GM12878 (cell line): Measurements from ENCODE around the gene CACNA1I. TPM values are rescaled to one million over a fixed set of nuclear protein-coding genes. Genes with fewer than 3 reads are reported as not detected.

Experiments used
- ATAC-seq: fragments of 200-7000 bp; cut with Tn5 transposase; 3 replicates; pipeline ENCODE4 v1.9.1; 2020; ENCODE audit warnings: mild to moderate bottlenecking, moderate library complexity
- BruUV-seq: library from RNA; stranded (reverse); fragments of 400-500 nt; replicated peaks from 2 replicates; lab custom pipeline; 2021; lab: Mats Ljungman, UMichigan
- CTCF ChIA-PET: fragments of 300-600 bp; sonication (Branson Sonifier 250); formaldehyde crosslinking; extraction: SDS; loops from one replicate; lab custom pipeline; 2021; ENCODE audit warnings: inconsistent platforms; lab: Yijun Ruan, JAX
- POLR2A ChIA-PET: fragments of 350-600 bp; formaldehyde crosslinking; extraction: SDS; loops from one replicate; lab custom pipeline; 2021; ENCODE audit warnings: inconsistent platforms; lab: Charles Lee
- RAD21 ChIA-PET: fragments of 300-600 bp; sonication (Branson Sonifier 250); formaldehyde crosslinking; loops from one replicate; lab custom pipeline; 2023; ENCODE audit warnings: antibody characterized with exemption; ENCODE audit not compliant: unreplicated experiment; lab: Charles Lee
- SMC1A ChIA-PET: fragments of 300-600 bp; sonication (Branson Sonifier 250); formaldehyde crosslinking; loops from one replicate; lab custom pipeline; 2023; ENCODE audit not compliant: unreplicated experiment, uncharacterized antibody; lab: Charles Lee
- DNase-seq: peaks from one replicate; pipeline ENCODE4 v3.0.0-alpha.2; 2011; ENCODE audit warnings: low read depth, low spot score
- FAIRE-seq: peaks from 3 replicates; lab custom pipeline; 2011; peaks lifted over from hg19 to GRCh38; lab: Jason Lieb, UNC
- H2AFZ ChIP-seq: 2 replicates; pipeline ENCODE4 v1.6.0; 2011; ENCODE audit warnings: low read depth, low read length, control low read depth; ENCODE audit not compliant: control insufficient read depth
- H3K27ac ChIP-seq: 2 replicates; pipeline ENCODE4 v1.5.1; 2011; ENCODE audit warnings: control low read depth; ENCODE audit not compliant: control insufficient read depth, insufficient read depth
- H3K27me3 ChIP-seq, 2 experiments: replicated peaks in 1 of 2; 2 replicates each; pipeline versions ENCODE4 v1.6.0 to v1.6.1; 2011; ENCODE audit warnings: low read length in 1 of 2; ENCODE audit not compliant: control insufficient read depth in 2 of 2, insufficient read depth in 2 of 2
- H3K36me3 ChIP-seq, 2 experiments: 2 replicates each; pipeline ENCODE4 v1.5.1; 2011; ENCODE audit warnings: low read length in 1 of 2; ENCODE audit not compliant: control insufficient read depth in 2 of 2, insufficient read depth in 2 of 2
- H3K4me1 ChIP-seq: 2 replicates; pipeline ENCODE4 v1.6.1; 2011; ENCODE audit warnings: mild to moderate bottlenecking, low read length, moderate library complexity, mixed read lengths; ENCODE audit not compliant: control insufficient read depth, insufficient read depth
- H3K4me2 ChIP-seq: 2 replicates; pipeline ENCODE4 v1.6.0; 2011; ENCODE audit warnings: control low read depth; ENCODE audit not compliant: control insufficient read depth, insufficient read depth
- H3K4me3 ChIP-seq: fragments of 200-600 bp; sonication (generic); 2 replicates; pipeline ENCODE4 v1.5.1; 2016
- H3K79me2 ChIP-seq: 2 replicates; pipeline ENCODE4 v1.6.0; 2011; ENCODE audit warnings: low read length; ENCODE audit not compliant: control insufficient read depth, insufficient read depth
- H3K9ac ChIP-seq: 2 replicates; pipeline ENCODE4 v1.8.0; 2011; ENCODE audit warnings: low read length, control low read depth, mixed read lengths; ENCODE audit not compliant: control insufficient read depth, insufficient read depth
- H3K9me3 ChIP-seq: replicated peaks from 3 replicates; pipeline ENCODE4 v1.5.1; 2011; ENCODE audit warnings: mild to moderate bottlenecking, low read length; ENCODE audit not compliant: control insufficient read depth, insufficient read depth
- H4K20me1 ChIP-seq: 2 replicates; pipeline ENCODE4 v1.6.0; 2011; ENCODE audit not compliant: control insufficient read depth, insufficient read depth
- ATF2 ChIP-seq: IDR thresholded peaks from 2 replicates; pipeline ENCODE4 v1.6.1; 2012; ENCODE audit warnings: low read length, inconsistent platforms
- BCLAF1 ChIP-seq: fragments of 450-650 bp; IDR thresholded peaks from 2 replicates; pipeline ENCODE4 v1.6.1; 2017; ENCODE audit warnings: antibody characterized with exemption, mild to moderate bottlenecking, moderate library complexity
- SMAD5 ChIP-seq: IDR thresholded peaks from 2 replicates; pipeline ENCODE4 v1.6.1; 2016; ENCODE audit warnings: antibody characterized with exemption, low read depth
- YBX1 ChIP-seq: fragments of 450-650 bp; IDR thresholded peaks from 2 replicates; pipeline ENCODE4 v1.6.1; 2016; ENCODE audit warnings: antibody characterized with exemption
- ZNF592 ChIP-seq: fragments of 450-650 bp; IDR thresholded peaks from 2 replicates; pipeline ENCODE4 v1.6.1; 2017; ENCODE audit warnings: mild to moderate bottlenecking, moderate library complexity
- WGBS: methylation state at CpG from one replicate; pipeline ENCODE4 v1.1.6; 2016; ENCODE audit warnings: low lambda C conversion rate; ENCODE audit not compliant: insufficient replicate concordance, insufficient coverage; ENCODE audit errors: missing lambda C conversion rate; 5-methylcytosine and 5-hydroxymethylcytosine counted together
- in situ Hi-C: fragments of 300-500 bp; cut with MboI; formaldehyde crosslinking; loops from 9 replicates; pipeline ENCODE4 v1.14.3; 2018; ENCODE audit warnings: mixed read lengths
- intact Hi-C: fragments of 100-400 bp; cut with micrococcal nuclease; formaldehyde crosslinking; loops from one replicate; pipeline ENCODE4 v1.14.2; 2022; ENCODE audit not compliant: unreplicated experiment
- polyA plus RNA-seq, 11 experiments: library from polyadenylated mRNA; depleted of rRNA in 4 of 11; unstranded in 6 of 11; stranded (reverse) in 5 of 11; fragments of >200 nt; fragmentation: Nextera tagmentation in 4 of 11; fragmentation: Illumina TruSeq in 1 of 11; extraction: Ambion mirVana in 4 of 11; extraction: Trizol in 1 of 11; gene quantifications; 1 replicate in 1 of 11; 2 replicates in 10 of 11; pipeline versions ENCODE4 v1.2.1 to v1.2.3, GENCODE V29; 2011 to 2016; ENCODE audit warnings: inconsistent platforms in 2 of 11, missing spikeins in 2 of 11, low read depth in 1 of 11
- total RNA-seq, 4 experiments: library from RNA; depleted of rRNA in 3 of 4; stranded (reverse); fragments of >200 nt in 3 of 4; fragmentation: Illumina TruSeq in 1 of 4; extraction: Trizol in 1 of 4; gene quantifications; 2 replicates each; pipeline versions ENCODE4 v1.2.1 to v1.2.3, GENCODE V29; 2013 to 2021

CACNA1I gene
- total and polyA plus RNA-seq, 10 of the 15 experiments (the other 5 are each of a cell fraction or from before 2014, with no cell fraction given) = 0.01 to 0.03 TPM; not detected in 8

GRCh38 chr22:39718206-39718605 is 147.7 kb downstream of the CACNA1I start:
- ATAC-seq (no peak), FAIRE-seq (no peak), DNase-seq (no peak)
- Histone ChIP-seq H3K9ac (no peak overlapping the region), H3K4me3 (no peak overlapping the region), H4K20me1 (no peaks in the 10 kb centered on the region), H3K4me1 (no peaks in the 10 kb centered on the region), H3K36me3 (no peaks in the 10 kb centered on the region), H3K4me2 (no peak overlapping the region), H3K79me2 (no peaks in the 10 kb centered on the region), H2AFZ (no peak overlapping the region), H3K27me3 (no peaks in the 10 kb centered on the region), H3K27ac (no peak overlapping the region), H3K9me3 (peaks cover 4% of the 10 kb centered on the region; the same call in 1 of the 3 replicates)
- ChIA-PET CTCF (no interaction called here), RAD21 (interaction anchor here (0.6 kb wide), 1 partner anchor 203 kb away, joined by 3 read pairs; no protein-coding TSS in a partner anchor), POLR2A (no interaction called here), SMC1A (no interaction called here)
- BruUV-seq = no TSS peak
- intact Hi-C loops = no loop called here
- TF ChIP-seq BCLAF1 (no peak), YBX1 (no peak), ZNF592 (no peak), SMAD5 (no peak), ATF2 (no peak)
- in situ Hi-C loops = no loop called here
- 51% methylated on average over 7 of the region's 7 CpGs for WGBS
